HG03354 (cell line): Measurements from ENCODE around the gene ST3GAL4.

Experiments
- ATAC-seq: cut with Tn5 transposase; IDR thresholded peaks from one replicate; pipeline ENCODE4 v1.9.1; 2021; ENCODE audit warnings: mild to moderate bottlenecking; ENCODE audit not compliant: unreplicated experiment, poor library complexity, severe bottlenecking

The ST3GAL4 gene

DNA sequence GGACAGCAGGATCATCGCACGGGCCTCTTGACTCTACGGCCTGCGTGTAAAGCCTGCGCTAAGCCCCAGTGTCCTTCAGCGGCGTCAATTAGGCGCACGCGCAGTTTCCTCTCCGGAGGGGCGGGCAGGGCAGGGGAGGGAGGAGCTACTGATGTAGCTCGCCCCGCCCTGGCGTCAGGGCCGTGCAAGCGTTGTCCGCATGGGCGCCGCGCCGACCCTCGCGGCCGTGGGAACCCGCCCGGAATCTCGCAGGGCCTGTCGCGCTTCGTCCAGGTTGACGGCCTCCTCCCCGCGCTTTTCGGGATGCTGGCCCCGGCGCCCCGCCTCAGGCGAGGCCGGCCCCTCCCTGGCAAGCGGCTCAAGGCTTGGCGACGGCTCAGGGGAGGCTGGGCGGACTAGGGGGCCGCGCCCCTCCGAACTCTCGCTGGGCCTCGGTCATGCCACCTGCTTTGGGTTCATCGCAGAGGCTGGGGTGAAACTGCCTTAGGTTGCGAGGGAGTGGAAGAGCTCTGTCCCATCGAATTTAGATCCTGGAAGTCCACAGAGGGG lies 61.1 kb downstream of the ST3GAL4 start:
- ATAC-seq, result peak; percentile 89

DNA sequence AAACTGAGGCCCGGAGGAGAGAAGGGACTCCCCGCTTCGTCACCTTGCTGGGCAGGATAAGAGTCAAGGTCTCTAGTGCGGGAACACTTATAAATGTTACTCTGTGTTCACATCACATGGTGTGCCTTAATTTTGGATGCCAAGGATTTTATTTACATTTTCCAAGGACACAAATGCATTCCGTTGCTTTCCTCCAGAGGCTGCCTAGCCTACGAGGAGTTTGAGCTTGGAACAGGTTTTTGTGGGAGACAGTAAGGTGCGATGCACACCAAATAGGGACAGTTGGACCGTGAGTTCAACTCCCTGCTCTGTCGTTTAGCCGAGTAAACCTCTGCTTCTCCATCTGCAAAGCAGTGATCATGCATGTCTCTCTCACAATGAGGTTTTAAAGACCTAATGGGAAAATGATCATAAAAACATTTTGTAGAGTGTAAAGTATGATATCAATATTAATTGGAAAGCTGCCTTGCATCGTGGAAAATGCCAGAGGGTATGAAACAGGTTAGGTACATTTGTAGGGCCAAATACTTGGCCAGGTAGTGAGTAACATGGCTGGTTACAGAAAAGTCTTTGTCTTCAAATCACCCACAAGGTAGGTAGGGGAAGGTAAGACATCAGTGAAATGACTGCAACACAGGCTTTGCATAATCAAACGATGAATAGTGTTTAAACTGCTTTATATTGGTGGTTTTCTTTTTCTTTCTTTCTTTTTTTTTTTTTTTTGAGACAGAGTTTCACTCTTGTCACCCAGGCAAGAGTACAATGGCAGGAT lies 61.8 kb downstream of the ST3GAL4 start:
- ATAC-seq, result no peak

DNA sequence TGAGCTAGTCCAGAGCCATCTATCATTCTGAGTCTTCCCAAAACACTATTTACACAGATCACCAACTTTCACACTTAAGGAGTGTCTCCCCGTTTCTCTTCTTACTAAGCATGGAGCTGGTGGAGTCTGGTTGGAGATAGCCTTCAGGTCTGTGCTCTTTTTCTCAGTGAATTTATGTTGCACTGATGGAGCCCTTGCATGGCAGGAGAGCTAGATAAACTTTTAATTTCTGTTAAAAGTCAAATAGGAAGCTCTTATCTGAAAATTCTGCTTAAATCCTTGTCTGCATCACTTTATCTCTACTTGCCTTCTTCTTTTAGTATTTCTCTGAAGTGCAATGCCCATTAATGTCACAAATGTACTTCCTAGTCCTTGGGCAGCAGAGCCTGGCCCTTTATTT lies 63.4 kb downstream of the ST3GAL4 start:
- ATAC-seq, result no peak

DNA sequence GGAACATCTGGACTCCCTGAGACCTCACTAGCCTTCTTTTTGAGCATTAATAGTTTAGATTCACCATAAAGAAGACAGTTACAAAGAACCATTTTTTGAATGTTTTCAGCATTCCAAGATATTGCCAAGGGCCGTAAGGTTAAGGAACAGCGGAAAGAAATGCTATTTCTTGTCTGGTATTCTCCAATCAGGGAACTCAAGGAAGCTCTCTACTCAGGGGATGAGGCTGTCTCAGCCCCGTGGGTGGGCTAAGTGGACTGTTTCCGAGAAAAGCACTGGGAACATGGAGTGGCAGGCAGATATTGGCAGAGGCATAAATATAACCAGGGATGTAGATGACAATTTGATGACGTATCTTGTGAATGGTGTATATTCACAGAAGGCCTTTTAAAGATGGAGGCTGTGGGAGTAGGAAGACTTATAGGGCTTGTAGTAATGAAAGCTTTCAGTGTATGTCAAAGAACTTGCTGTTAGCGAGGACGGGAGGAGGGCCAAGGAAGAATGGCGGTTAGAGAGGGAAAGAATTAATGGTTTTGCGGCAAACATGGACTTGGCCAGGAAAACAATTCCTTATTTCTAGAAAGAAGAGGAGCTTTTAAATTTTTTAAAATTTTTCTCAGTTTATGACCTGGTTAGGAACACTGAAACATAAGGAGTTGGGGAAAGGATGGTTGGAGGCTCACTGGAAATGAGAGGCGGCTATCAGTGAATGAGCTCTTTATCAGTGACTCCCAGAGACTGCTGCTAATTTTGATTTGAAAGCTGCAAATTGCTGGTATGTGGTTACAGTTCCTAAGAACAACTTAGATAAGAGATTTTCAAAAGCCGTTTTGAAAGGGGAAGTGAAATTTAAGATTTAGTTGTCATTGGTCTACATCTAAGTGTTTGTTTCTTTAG lies 64.6 kb downstream of the ST3GAL4 start:
- peak; percentile 76 for ATAC-seq

DNA sequence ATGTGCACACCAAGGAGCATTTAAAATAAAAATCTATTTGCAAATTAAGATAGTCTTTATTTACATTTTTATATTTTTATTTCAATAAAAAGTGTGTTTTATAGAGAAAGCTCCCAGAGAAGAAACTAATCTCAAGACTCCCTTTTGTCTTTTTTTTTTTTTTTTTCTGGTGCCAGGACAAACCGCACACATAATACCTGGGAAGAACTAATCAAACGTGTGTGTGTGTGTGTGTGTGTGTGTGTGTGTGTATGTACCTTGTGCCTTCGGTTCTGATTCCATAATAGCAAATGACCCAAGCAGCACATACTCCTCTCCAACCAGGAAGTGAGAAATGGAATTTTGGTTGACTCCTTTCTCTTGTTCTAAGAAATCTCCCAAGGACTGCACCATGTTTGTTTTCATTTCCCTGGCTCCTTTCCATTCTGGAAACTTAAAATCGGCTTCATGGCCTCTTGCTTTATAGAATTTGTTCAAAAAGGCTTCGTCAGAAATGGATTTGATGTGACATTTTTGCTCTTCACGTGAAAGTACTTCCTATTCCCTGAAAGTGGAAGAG lies 65.3 kb downstream of the ST3GAL4 start:
- no peak for ATAC-seq

DNA sequence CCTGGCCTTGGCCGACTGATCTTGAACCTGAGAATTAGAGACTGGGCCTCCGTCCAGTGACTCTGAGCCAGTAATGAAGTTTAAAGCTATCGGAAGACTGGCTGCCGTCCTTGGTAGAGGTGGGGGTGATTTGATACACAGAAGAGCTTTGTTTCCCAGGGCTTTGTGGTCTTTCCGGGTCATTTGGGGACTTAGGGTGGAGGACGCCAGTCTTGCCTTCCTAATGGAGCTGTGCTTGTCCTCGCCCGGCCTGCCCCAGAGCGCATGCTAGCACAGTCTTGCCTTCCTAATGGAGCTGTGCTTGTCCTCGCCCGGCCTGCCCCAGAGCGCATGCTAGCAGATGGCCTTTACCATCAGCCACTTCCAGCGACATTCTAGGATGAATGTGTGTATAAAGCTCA lies 65.8 kb downstream of the ST3GAL4 start:
- ATAC-seq, result no peak

DNA sequence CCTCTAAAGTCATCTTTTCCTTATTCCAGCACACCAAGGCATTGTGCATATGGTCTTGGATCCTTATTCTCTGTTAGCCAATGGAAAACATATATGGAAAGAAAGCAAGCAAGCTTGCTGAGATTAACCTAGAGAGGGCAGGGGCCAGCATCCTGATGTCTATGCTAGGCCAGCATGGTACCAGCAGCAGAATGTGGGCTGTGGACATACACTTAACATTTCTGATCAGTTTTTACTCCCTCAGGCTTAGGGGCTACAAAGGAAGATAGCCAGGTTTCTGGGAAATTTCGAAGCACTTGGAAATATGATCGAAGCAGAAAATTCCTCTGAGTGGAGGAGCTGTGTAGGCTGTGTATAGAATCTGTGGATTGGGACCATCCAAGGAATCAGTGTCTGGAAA lies 67.0 kb downstream of the ST3GAL4 start:
- ATAC-seq, result no peak

DNA sequence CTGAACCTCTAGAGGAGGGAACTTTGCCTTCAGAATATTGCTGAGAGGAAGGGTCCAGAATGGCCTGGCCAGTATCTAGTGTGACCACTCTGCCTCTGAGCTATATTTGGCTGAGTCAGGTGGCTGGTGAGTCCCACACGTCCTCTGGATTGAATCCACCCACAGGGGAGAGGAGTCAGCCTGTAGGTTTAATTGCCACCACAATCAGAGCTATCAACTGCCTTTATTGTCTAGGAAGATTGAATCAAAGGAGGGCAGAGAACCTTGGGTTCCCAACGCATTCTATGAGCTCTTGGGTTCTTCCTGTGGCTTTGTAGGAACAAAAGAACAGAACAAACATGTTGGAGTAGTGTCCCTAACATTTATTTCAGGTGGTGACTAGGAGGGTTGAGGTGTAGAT lies 67.7 kb downstream of the ST3GAL4 start:
- no peak for ATAC-seq

DNA sequence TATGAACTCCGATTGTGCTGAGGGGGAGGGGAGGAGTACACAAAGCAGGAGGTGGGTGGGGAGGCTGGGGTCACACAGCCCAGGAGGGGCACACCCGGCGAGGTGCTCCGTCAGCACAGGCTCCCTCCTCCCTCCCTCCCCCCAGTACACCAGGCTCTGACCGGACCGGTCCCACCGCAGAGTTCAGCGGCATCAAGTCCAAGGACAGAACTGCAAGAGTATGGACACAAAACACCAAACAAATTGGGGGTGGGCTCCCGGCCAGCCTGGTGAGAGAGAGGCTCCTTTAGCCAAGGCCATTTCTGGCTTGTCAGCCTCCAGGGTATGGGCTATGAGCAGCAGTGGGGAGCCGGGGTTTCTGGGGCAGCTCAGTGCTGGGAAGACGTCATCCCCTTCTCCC lies 68.3 kb downstream of the ST3GAL4 start:
- no peak for ATAC-seq

DNA sequence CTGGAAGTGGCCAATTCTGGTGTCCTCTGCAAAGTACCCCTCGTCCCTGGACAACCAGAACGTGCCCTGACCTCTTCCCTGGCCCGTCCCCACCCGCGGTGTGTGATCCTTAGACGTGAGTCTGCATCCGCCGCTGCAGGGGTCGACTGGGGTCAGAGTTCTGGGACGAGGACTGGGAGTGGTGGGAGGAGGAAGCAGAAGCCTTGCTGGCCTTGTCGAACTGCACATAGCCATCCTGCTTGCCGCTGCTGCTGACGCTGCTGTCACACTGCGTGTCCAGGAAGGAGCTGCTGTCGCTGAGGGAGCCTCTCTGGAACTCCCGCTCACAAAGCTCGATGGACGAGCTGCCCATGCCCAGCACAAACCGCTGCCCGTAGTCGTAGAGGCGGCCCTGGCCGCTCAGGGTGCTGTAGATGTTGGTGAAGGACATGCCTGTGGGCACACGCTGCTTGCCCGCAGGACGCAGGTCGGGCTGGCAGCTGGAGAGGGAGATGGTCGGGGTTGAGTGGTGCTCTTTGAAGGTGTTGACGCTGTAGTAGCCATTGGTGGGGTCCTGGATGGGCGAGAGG lies 69.1 kb downstream of the ST3GAL4 start:
- ATAC-seq, result no peak

DNA sequence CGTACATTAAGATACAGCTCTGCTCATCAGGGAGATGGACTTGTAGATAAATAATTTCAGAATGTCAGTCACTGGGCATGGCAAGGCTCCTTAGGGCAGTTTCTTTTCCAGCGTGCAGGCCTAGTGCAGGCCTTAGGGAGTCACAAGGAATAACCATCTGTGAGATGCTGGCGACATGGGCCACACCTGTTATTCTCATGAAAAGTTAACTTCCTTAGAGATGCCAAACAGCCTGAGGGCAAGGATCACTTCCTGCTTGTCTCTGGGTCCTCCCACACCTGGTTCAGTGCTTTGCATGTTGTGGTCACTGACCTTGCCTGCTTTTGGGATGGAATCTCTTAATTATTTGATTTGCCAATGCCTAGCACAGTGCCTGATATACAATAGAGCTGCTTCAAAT lies 70.6 kb downstream of the ST3GAL4 start:
- no peak for ATAC-seq

DNA sequence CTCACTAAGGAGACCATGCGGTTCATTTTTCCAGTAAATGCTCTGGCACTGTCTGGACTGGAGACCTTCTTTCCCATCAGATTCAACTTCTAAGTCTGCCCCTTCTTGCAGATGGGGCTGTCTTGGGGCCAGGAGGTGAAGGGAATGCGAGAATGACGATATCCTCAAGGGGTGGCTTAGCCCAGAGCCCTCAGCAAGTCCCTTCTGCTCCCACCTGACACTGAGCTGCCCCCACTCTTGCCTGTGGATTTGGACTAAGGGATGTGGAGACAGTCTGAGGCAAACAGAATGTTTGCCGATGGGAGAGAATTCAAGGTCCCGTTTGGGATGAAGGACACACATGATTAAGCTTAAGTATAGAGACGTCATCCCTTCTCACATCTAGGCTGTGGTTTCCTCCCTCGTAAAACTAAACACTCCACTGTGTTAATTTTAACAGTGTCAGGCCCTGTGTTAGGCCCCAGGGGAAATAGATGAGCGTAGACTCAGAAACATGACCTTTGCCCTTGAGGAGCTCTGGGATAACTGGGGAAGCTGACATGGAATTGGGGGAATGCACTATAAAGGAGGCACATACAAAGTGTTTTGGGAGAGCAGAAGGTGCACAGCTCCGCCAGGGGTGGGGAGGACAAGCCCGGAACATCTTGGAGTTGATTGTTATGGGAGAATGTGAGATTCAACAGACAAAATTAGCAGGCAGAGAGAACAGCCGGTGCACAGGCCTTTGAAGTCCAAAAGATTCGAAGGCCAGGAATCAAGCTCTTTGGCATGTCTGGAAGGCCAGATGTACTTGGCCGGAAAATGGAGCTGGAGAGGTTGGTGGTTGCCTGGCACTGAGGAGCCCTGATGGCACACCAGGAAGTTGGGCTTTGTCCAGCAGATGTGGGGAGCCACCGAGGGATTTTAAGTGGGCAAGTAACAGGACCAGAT lies 71.6 kb downstream of the ST3GAL4 start:
- no peak for ATAC-seq

DNA sequence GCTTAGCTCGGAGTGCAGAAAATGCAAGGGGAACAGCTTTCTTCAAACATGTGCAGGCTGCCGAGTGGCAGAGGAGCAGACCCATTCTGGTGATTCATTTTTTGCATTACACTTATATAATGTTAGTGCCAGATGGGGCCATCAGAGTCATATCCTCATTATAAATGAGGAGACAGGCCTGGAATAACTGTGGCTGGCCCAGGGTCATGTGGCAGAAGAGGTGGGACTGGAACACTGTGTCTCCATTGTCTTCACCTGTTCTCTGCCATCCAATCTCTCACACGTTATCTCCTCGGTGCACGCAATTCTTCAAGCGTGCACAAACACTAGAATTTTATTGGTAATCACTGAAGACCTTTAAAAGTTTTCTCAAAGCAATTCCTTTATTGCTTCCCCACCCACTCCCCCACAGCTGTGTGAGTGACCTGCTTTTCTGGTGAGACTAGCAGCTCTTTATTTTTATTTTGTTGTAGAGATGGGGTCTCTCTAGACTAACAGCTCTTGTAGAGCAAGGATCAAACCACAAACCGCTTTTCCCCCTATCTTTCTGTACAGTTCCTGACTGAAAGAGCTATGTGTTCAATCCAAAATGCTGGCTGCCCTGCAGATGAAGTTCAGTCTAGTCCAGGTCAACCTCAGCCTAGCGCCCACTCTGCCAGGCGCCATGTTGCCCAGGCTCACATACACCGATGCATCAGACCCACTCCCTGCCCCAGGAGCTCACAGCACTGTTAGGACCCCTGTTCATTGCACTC lies 75.3 kb downstream of the ST3GAL4 start:
- no peak for ATAC-seq

DNA sequence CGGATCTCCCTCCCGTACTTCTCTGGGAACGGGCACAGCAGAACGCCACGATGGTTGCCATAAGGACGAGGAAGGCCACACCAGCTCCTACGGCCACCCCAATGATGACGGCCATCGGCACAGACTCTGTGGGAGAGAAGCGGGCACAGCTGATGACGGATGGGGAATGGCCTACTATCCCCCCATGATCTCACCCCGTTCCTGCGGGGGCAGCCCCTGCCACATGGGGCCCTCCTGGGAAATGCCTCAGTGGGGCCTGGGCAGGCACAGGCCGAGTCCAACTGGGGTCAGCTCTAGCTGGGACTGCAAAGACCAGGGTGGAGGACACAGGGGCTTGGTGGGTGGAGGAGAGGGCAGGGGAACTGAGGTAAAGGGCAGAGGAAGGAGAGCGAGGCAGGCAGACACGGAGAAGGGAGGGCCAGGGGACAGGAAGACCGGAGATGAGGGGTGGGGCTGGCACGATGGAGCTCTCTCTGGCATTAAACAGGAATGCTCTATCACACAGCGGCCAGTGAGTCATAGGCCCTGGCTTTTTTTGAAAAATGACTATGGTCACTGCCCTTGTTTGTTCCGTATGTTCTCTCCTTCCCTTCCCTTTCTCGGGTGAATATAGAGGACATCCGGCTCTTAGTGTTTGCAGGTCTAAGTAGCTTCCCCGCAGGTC lies 76.0 kb downstream of the ST3GAL4 start:
- no peak for ATAC-seq

DNA sequence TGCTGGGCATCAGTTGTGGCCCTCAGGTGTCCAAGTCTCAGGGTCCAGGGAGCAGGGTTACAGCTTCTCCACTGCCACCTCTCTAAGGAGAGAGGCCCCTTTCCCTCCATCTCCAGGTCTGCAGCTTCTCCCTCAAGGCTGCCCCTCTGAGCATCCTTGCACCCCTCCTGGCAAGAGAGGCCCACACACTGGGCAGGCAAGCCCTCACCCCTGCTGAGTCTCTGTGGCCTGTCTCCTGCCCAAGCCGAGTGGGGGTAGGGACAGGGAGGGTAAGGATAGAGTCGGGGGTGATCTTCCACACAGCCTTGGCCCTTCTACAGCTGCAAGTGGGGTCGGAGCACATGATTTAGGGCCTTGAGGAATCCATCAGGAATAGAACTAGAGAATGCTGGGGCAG lies 76.6 kb downstream of the ST3GAL4 start:
- no peak for ATAC-seq

DNA sequence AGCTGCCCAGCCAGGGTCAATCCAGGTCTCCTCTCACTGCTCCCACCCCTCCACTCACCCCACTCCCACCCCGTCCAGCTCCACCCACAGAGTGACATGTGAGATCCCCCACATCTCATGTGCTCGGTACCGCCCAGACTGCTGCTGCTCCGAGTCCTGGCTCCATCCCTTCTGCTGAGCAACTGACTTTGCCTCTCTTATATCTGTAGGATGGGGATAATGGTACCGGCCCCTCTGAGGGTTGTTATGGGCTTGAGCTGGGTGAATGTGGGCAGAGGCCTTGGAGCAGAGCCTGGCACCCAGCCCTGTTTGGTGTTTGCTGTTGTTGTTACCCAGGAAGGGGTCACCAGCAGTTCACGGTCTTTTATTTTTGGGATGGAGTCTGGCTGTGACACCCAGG lies 77.0 kb downstream of the ST3GAL4 start:
- ATAC-seq, result no peak

DNA sequence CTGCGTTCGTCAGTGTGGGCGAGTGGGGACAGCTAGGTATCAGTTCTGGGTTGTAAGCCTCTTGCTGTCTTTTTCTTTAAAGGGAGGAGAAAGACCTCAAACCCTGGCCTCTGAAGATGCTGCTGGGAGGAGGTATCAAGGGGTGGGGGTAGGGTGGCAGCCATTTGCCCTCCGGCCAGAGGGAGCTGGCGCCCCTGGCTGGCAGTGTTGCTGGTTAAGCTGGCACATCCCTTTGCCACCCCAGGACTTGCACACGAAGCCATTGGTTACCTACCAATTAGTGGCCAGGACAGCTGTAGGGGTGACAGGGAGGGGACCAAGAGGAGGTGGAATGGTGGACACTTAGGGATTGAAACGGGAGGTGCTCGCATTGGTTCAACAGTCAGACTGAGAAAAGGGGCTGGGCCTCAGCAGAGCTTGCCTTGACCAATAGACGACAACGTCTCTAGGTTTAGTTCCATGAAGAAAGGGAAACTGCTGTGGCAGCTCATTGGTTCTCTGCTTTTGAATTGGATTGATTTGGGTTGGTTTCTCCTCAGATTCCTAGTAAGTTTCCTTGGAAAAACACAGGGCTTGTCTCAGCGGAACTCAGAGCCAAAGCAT lies 77.9 kb downstream of the ST3GAL4 start:
- no peak for ATAC-seq
